Measurements from ENCODE around the gene NOP56.
A peak's percentile ranks its signal among the peaks of the same experiment; 100 is the strongest.
"Not testable (repeated sequence)": the region's sequence is repeated elsewhere in the genome, so short reads cannot be mapped to it uniquely, and the experiment has no call there.

The NOP56 gene

DNA sequence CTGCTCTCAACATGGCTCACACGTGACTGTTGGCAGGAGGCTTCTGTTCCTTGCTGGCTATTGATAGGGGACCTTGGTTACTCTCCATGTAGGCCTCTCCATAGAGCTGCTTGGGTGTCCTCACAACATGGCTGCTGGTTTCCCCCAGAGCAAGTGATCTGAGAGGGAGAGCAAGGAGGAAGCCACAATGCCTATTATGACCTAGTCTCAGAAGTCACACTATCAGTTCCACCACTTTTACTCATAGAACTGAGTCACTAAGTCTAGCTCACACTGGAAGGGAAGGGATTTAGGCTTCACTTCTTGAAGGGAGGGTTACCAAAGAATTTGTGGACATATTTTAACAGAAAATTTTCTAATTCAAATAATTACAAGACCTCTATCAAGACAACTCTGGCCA, 8.7 kb upstream of the NOP56 start:
- no peak for FAIRE-seq

DNA sequence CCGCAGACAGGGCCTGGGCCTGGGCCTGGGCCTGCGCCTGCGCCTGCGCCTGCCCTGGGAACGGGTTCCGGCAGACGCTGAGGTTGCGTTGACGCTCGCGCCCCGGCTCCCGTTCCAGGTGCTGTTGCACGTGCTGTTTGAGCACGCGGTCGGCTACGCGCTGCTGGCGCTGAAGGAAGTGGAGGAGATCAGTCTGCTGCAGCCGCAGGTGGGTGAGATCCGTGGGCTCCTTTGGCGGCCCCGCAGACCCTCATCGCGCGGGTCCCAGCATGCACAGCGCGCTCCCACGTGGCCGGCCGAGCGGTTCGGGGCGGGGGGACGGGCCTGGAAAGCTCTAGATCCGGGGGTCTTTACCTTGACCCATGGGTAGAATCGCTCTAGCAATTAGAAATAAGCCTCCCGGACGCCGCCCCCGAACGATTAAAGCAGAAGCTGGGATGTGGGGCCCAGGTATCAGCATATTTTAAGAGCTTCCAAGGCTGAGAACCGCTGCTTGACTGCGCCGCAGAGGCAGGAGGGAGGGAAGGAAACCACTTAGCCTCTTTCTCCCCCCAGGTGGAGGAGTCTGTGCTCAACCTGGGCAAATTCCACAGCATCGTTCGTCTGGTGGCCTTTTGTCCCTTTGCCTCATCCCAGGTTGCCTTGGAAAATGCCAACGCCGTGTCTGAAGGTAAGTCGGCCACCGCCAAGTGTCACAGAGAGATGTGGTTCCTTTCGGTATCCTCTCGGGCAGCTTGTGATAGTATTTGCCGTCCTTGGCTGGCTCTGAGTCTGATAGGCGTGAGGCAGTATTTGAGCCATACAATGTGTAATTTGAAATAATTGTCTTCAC, 508 bp downstream of the NOP56 start:
- no peak for FAIRE-seq

DNA sequence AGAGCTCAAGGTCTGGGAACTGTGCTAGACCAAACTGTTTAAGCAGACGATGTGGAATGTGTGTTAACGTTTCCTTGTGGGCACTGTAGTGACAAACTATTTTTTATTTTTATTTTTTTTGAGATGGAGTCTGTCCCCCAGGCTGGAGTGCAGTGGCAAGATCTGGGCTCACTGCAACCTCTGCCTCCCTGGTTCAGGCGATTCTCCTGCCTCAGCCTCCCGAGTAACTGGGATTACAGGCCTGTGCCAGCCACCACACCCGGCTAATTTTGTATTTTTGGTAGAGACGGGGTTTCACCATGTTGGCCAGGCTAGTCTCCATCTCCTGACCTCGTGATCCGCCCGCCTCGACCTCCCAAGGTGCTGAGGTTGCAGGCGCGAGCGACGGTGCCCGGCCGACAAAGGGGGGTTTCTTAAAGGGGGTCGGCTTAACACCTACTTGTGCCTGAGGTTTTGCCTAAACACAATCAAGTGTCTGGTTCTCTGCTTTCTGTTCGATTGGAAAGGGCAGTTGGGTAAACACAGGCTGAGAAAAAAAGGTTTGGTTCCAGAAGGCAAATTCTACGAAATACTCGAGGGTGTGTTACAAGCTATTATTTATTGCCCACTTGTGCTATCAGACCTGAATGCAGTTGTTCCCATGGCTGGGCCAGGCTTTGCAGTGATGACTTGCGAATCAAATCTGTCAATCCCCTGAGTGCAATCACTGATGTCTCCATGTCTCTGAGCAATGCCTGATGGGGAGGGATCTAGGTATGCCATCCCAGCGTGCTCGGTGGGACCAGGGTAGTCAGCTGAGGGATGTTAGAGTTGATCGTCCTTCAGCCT, 1.3 kb downstream of the NOP56 start:
- no peak for FAIRE-seq

DNA sequence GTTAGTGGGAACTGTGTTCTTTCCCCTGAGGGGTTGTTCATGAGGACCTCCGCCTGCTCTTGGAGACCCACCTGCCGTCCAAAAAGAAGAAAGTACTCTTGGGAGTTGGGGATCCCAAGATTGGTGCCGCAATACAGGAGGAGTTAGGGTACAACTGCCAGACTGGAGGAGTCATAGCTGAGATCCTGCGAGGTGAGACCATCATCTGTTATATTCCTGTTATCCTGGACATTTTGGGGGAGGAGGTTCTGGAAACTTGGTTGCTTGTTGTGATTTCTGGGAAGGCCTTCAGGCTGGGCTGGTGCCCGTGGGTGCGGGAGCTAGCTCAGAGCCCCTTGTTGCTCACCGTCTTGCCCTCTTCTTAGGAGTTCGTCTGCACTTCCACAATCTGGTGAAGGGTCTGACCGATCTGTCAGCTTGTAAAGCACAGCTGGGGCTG, 2.0 kb downstream of the NOP56 start:
- no peak for FAIRE-seq

DNA sequence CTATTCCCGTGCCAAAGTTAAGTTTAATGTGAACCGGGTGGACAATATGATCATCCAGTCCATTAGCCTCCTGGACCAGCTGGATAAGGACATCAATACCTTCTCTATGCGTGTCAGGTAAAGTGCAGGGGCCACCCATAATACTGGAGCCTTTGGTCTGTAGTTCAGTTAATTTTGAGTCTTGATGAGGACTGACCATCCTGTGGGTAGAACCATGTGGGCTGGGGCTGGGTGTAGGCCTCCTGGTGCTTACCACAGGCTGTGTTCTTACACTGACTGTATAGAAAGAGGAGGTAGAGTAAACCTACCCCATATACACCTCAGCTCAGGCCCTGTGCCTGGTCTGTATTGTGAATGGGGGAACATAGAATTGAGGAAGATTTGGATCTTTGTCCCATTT, 2.4 kb downstream of the NOP56 start:
- no peak for FAIRE-seq

DNA sequence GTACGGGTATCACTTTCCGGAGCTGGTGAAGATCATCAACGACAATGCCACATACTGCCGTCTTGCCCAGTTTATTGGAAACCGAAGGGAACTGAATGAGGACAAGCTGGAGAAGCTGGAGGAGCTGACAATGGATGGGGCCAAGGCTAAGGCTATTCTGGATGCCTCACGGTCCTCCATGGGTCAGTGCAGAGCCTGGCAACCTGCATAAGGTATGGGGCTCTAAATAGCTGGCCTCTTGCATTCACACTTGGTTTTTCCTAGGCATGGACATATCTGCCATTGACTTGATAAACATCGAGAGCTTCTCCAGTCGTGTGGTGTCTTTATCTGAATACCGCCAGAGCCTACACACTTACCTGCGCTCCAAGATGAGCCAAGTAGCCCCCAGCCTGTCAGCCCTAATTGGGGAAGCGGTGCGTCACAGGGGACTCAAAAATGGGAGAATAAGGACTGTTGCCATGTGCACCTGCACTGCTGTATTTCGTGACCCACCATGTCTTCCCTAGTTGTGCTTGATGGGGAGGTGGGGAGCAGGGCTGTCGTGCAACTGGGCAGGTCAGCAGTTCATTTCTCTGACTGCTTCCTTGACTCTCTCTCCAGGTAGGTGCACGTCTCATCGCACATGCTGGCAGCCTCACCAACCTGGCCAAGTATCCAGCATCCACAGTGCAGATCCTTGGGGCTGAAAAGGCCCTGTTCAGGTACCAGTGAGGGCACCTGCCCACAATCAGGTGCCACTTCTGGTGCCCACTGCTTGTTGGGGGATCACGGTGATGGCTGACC, 3.1 kb downstream of the NOP56 start:
- no peak for FAIRE-seq

DNA sequence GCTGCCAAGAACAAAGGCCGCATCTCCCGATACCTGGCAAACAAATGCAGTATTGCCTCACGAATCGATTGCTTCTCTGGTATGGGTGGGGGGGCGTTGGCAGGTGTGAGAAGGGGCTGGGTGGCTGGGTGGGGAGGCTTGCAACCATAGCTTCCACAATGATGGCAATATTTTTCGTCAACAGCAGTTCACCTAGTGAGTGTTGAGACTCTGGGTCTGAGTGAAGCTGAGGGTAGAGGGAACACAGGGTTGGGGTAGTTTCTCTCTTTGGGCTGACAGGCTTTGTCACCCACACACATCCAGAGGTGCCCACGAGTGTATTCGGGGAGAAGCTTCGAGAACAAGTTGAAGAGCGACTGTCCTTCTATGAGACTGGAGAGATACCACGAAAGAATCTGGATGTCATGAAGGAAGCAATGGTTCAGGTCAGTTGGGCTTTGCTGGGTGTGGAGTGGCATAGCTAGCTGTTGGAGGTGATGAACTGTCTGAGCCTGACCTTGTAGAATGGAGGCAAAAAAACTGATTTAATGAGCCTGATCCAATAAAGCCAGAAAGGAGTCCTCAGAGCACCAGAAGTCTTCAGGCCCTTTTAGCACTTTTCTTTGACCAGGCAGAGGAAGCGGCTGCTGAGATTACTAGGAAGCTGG, 4.2 kb downstream of the NOP56 start:
- FAIRE-seq: no peak

DNA sequence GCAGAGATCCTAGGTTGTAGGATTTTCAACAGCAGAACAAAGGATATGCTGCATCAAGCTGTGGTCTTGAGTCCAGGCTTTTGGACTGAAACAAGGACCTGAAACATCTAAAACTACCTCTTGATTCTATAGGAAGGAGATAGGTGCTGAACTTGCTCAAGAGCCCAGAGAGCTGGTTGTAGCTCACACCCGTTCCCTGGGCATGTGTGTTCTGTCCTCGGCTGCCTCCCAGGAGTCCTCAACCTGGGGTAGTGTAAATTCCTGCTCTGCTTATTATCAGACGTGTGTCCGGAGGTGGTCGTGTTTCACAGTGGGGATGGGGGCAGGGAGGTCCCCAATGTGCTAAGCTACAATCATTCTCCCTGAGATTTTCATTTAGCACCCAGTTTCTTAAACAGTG, 4.8 kb downstream of the NOP56 start:
- FAIRE-seq: no peak

DNA sequence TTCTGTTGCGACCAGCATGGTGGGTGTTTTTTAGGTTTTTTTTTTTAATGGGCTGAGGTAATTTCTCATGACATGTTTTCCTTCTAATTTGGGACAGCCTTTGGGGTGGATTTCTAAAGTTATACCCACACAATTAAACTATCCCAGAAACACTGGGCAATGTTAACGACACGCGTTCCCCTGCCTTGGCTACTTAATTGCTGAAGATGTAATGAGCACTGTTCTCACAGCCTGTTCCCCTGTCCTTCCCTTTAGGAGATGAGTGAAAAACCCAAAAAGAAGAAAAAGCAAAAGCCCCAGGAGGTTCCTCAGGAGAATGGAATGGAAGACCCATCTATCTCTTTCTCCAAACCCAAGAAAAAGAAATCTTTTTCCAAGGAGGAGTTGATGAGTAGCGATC, 5.2 kb downstream of the NOP56 start:
- FAIRE-seq: no peak

DNA sequence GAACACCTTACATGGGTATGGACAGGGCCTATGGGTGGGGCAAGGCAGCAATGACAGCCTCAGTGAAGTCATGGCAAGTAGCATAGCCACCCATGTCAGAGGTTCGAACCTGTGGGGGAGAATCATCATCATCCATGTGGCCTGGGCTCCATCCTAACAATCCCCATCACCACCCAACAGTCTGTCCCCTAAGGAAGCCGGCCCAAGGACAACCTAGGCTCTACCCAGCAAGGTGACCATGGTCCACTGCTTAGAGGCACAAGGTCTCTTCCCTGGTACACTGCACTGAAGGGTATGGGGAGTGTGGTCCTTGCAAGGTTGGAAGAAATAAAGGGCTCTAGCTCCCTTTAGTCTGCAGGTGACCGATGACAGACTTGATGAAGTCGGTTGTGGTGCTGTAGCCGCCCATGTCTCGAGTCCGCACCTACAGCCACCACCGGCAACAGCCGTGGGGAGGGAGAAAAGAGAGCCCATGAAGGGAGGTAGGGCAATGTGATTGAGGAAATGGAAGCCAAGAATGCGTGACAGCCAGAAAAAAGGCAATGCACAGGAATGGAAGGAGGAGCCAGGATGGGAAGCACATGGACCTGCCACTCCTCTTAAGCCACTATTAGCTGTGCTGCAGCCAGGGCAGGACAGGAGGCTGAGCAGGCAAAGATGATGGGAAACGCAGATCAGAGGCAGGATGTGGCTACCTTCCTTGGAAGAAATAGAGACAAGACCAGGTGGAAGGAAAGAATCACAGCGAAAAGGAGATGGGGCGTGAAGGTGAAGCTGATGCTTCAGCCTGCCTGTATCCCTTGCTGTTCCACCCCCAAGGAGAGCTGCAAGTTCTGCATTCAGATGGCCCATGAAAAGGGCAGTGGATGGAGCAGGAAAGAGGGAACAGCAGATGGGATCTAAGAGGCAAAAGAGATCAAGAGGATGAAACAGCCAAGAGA, 6.3 kb downstream of the NOP56 start:
- peak; percentile 98 for FAIRE-seq

DNA sequence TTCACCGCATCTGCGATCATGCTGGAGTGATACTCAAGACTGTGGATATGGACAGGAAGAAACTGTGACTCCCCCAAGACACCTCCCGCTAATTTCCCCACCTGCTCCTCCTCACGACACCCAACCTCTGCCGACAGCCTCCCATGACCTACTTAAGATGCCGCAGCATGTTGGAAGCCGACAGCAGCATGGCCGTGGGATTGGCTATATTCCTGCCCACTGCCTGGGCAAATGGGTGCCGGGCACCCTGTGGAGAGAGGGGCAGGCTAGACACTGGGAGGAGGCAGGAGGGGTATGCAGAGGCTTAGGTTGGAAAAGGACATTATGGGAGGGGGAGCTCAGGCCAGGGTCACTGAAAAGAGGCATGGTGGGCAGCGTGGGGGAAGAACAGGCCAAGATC, 7.1 kb downstream of the NOP56 start:
- FAIRE-seq: no peak

DNA sequence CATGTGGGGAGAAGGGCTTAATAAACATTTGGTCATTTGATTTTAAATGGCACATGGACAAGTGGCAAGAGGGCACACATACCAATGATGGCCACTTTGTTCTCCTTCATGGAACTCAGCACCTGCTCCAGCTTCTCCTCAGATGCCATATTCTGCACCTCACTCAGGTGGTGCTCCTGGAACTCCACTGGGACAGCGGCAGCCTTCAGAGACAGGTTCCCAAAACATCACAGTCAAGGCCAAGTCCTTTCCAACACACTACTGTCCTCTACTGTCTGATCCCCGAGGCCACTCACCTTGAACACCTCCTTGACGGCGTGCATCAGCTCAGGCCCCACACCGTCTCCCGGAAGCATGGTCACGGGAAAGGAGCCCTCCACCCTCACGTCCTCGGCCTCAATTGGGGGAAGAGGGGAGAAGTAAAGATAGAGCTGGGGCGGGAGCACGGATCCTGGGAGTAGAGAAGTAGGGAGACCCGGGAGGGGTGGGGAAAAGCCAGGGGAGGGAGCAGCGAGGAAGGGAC, 11.0 kb downstream of the NOP56 start:
- no peak for FAIRE-seq

DNA sequence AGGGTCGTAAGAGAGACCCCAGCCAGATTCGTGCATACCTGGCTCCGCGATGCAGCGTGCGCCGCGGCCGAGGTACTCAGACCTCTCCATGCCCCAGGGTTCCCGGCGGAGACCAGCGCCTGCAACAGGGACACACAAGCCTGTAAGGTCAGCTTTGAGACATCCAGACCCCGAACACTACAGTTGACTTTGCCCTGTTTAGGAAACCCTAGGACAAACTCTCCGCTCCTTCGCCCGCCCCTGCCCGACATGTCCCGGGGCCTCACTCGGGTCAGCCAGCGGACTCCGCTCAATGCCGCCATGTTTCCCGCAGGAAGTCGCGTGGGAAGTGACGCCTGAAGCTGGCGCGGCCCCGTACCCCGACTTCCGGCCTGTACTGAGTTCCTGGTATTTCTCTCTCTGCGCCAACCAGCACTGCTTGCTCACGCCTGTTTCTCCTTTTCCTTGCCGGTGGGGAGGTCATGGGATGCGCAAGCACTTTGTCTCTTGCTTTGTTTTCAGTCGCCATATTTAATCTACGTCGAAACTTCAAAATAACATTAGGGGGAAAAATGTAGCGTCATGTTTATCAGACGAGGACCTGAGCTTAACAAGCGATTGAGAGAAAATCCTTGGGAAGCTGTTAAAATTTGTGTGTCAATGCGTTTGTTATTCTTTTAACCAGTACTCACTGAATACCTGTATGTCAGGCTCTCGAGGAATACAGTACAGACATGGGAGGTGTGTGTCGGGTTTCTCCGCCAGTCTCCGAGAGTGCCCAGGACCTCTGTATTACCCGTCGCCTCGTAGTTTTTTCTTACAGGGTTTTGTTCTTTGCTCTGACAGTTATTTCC, 11.7 kb downstream of the NOP56 start, which contains the start of gene IDH3B:
TSS of gene IDH3B (minus strand) at position 330 of the 833 bp plus-strand sequence. CDS start at position 302, 28 bp downstream.
- FAIRE-seq: peak; percentile 83

DNA sequence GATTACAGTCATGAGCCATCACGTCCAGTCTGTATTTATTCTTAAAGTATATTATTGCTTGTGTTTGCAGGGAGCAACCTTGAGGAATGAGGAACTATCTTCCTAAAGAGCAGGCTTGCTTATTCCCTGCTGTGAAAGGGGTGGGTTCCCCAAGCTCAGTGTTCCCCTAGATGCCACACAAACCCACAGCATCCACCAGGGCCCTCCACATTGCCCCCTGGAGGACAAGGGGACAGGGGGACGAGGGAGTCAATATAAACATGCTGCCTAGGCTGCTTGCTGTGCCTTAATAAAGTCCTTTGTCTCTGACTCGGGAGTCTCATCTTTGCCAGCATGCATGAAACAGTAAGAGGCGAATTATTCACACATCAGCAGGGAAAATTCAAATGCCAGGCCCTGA, 19.5 kb downstream of the NOP56 start:
- FAIRE-seq: no peak

DNA sequence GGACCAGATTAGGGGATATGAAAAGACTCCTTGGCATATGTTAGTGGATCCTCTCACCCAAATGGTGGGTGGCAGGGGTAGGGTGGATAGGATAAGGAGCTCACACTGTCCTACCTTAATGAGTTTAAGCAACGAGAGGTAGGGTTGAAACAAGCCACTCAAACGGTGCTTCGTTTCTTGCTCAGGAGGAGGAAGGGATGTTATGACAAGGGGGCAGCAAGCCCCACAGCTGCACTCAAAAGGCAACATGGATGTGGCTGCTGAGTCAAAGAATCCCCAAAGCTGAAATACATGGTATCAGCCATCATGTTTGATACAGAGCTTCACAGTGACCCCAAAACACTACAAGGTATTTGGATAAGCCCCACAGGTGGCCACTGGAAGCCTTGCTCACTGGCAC, 20.0 kb downstream of the NOP56 start:
- no peak for FAIRE-seq

DNA sequence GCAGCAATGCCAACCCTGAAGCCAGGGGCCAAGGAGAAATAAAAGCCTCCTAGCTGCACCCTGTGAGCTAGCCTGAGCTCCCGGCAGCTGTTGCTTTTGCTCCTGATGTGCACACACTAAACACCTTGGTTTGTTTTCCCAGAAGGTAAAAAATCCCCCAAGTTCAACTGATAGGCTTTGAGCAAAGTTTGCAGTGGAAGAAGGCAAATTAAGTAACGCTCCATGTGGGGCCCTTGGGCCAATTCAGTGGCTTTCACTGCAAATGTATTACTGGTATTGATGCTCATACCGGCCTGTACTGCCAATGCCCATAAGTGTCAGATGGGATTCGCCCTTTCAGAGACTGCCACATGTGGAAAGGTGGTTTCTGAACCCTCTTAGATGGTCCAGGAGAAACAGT, 21.0 kb downstream of the NOP56 start:
- no peak for FAIRE-seq

DNA sequence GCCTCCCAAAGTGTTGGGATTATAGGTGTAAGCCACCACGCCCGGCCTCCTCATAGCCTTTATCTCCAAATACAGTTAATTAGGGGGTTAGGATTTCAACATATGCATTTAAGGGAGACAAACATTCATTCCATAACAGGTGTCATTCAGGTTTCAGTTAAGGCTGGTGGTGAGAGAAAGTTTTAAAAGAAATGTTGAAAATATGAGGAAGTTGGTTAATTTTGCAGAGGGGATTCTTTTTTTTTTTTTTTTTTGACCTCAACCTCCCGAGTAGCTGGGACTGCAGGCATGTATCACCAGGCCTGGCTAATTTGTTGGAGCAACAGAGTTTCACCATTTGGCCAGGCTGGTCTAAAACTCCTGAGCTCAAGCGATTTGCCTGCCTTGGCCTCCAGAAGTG, 27.6 kb downstream of the NOP56 start:
- no peak for FAIRE-seq

DNA sequence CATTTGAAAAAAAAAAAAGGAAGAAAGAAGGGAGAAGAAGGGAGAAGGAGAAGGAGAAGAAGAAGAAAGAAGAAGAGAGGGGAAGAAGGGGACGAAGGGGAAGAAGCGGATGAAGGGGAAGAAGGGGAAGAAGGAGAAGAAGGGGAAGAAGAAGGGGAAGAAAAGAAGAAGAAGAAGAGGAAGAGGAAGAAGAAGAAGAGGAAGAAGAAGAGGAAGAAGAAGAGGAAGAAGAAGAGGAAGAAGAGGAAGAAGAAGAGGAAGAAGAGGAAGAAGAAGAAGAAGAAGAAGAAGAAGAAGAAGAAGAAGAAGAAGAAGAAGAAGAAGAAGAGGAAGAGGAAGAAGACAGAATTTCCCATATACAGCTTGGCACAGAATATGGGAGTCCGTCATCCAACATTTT, 29.6 kb downstream of the NOP56 start:
- FAIRE-seq: not testable (repeated sequence)

DNA sequence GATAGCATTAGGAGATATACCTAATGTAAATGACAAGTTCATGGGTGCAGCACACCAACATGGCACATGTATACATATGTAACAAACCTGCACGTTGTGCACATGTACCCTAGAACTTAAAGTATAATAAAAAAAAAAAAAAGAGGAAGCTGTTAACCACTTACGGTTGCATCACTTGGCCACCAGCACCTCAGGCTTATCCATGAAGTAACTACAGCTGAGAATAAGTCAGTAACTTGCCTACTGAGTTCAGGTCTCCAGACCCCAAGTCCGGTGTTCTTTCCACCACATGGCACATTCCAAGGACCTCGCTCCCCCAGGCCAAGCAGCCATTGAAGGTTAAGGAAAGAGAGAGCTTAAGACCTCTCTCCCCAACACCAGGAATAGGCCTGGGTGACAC, 32.4 kb downstream of the NOP56 start:
- not testable (repeated sequence) for FAIRE-seq

DNA sequence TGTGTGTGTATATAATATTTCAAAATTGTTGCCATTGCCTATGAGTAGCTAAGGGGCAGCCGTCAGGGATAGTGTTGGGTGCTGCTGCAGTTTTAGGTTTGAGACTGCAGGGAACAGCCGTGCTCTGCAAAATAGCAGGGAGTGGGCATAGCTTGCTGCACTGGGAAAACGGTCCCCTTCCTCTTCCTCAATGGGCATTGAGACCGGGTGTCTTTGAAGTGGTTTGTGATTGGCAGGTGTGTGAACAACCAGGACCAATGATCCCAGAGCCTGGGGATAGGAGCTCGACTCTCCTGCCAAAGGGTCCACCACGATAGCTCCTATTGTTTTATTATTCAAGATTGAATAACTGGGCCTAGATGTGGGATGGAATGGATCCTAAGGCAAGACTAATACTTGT, 35.1 kb downstream of the NOP56 start:
- no peak for FAIRE-seq

Data from G401.6 (cell line).